ENCODE data around the gene IL1RAPL1.

Gene IL1RAPL1

GRCh38 chrX:29477878-29478277, 890.6 kb downstream of the IL1RAPL1 start:
- ChIA-PET POLR2A (ENCODE audit: low non-redundant PET) (no interaction called here), CTCF (interaction anchor here (0.7 kb wide), 1 partner anchor 695 kb away, joined by 3 read pairs; no protein-coding TSS in a partner anchor)
- no peak overlapping the region for H3K27ac ChIP-seq
- TF ChIP-seq, protein P1, sequence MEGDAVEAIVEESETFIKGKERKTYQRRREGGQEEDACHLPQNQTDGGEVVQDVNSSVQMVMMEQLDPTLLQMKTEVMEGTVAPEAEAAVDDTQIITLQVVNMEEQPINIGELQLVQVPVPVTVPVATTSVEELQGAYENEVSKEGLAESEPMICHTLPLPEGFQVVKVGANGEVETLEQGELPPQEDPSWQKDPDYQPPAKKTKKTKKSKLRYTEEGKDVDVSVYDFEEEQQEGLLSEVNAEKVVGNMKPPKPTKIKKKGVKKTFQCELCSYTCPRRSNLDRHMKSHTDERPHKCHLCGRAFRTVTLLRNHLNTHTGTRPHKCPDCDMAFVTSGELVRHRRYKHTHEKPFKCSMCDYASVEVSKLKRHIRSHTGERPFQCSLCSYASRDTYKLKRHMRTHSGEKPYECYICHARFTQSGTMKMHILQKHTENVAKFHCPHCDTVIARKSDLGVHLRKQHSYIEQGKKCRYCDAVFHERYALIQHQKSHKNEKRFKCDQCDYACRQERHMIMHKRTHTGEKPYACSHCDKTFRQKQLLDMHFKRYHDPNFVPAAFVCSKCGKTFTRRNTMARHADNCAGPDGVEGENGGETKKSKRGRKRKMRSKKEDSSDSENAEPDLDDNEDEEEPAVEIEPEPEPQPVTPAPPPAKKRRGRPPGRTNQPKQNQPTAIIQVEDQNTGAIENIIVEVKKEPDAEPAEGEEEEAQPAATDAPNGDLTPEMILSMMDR (conservative IDR thresholded peaks at IDR 0.05; ENCODE audit: low read depth): no peak
- DNase-seq (ENCODE audit: low spot score): no peak

DNA sequence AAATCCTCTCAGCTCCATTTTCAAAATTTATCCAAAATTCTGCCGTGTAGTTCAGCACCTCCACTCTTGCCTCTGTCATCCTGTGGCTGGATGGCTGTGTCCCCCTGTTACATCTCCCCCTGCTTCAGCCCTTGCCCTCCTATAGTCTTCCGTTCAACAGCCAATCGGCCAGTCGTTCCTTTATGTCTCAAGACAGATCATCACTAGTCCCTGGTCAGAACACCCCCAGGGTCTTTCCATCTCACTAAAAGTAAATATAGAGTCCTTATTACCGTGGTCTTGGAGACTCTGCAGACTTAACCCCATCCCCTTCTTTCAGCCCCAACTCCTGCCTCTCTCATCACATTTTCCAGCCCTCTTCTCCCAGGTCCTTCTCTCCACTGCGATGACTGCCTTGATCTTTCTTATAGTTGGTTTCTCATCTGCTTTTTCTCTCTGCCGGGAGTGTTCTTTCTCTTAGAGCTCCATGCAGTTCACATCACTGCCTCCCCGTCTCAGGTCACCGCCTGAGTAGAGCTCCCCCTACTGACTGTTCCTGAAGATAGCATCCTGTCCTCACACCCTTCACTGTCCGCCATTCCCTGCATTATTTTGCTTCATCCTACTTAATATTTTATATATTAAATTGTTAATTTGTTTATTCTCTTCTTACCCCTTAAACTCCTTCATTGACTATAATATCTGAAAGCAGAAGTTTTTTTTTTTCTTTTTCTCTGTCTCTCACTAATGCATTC, 891.3 kb downstream of the IL1RAPL1 start:
- TF ChIP-seq, protein P1 (conservative IDR thresholded peaks at IDR 0.05; ENCODE audit: low read depth): 0 out of 2 replicates have a peak, but pooled peaks have one; percentile 13
- ChIA-PET CTCF (interaction anchor here (0.7 kb wide), 1 partner anchor 179 kb away, joined by 3 read pairs; no protein-coding TSS in a partner anchor), POLR2A (ENCODE audit: low non-redundant PET) (no interaction called here)
- H3K27ac ChIP-seq: no peak overlapping the region
- peak; percentile 6 for DNase-seq (ENCODE audit: low spot score)

DNA sequence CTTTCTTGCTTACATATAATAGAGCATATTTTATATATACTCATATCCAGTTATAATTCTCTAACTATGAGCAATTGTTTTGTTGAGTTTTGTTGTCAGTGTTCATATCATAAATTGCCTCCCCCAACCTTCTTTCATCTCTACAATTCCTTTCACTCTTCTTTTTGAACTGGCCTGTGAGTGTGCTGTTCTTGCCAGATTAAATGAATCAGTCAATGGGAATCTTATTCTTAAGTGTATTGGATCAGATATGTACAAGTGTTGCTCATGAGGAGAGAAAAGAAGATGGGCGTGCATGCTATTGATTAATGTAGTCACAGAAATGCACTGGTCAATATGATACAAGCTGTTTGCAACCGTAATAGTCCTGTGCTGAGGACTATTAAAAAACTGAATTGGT, 900.0 kb downstream of the IL1RAPL1 start:
- CTCF ChIA-PET: no interaction called here
- POLR2A ChIA-PET (ENCODE audit: low non-redundant PET): no interaction called here
- no peak for DNase-seq (ENCODE audit: low spot score)
- H3K27ac ChIP-seq: no peak overlapping the region
- TF ChIP-seq, protein P1 (conservative IDR thresholded peaks at IDR 0.05; ENCODE audit: low read depth): no peak

GRCh38 chrX:29487714-29488113, 900.5 kb downstream of the IL1RAPL1 start:
- TF ChIP-seq, protein P1 (conservative IDR thresholded peaks at IDR 0.05; ENCODE audit: low read depth): no peak
- POLR2A ChIA-PET (ENCODE audit: low non-redundant PET): no interaction called here
- no peak for DNase-seq (ENCODE audit: low spot score)
- CTCF ChIA-PET: interaction anchor here (0.8 kb wide), 1 partner anchor 121 kb away, joined by 4 read pairs; no protein-coding TSS in a partner anchor
- no peak overlapping the region for H3K27ac ChIP-seq

DNA sequence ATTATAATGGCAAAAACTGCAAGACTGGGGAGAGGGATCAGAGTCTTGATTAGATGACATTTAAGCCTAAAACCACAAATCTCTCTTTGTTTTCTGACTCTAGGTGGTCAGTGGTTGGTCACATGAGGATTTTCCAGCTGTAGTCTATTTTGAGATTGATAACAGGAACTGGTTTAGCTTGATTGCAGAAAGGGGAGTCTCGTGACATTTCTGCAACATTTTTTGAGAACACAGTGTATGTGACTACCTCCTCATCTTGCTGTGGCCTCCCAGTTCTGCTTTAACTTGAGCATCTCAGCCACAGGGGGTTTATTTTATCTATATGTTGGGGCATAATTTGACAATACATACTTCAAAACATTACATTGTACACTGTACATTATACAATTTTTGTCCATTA, 901.7 kb downstream of the IL1RAPL1 start:
- TF ChIP-seq, protein P1 (conservative IDR thresholded peaks at IDR 0.05; ENCODE audit: low read depth): no peak
- POLR2A ChIA-PET (ENCODE audit: low non-redundant PET): no interaction called here
- no peak for DNase-seq (ENCODE audit: low spot score)

DNA sequence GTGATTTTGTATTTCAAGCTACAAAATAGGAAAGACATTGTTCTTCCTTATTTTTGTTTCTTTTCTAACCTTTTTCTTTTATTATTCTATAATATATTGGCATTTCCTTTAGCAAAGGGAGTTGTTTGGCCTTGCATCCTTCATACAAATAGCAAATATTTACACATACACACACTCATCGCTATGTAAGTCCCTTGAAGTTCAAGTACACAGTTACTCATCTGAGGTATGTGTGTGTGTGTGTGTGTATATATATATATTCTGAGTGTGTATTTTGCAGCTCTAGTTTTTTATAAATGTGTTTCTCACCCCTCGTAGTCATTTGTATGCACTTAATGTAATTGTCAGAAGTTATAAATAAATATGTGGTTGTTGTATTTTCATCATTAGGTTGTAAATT, 903.4 kb downstream of the IL1RAPL1 start:
- no peak for DNase-seq (ENCODE audit: low spot score)
- CTCF ChIA-PET: no interaction called here
- H3K27ac ChIP-seq: no peak overlapping the region
- TF ChIP-seq, protein P1 (conservative IDR thresholded peaks at IDR 0.05; ENCODE audit: low read depth): no peak
- POLR2A ChIA-PET (ENCODE audit: low non-redundant PET): no interaction called here

More for the DNA sequence above, 901.7 kb downstream of the IL1RAPL1 start:
- no peak overlapping the region for H3K27ac ChIP-seq
- CTCF ChIA-PET: interaction anchor here (0.6 kb wide), 1 partner anchor 437 kb away, joined by 8 read pairs; no protein-coding TSS in a partner anchor

Measured in RWPE1 (cell line).